HG02852 (cell line): Measurements from ENCODE around the gene ITGA11.

Experiments used
- ATAC-seq: cut with Tn5 transposase; IDR thresholded peaks from one replicate; pipeline ENCODE4 v1.9.1; 2021; ENCODE audit warnings: mild to moderate bottlenecking, moderate library complexity; ENCODE audit not compliant: unreplicated experiment

Gene ITGA11

DNA sequence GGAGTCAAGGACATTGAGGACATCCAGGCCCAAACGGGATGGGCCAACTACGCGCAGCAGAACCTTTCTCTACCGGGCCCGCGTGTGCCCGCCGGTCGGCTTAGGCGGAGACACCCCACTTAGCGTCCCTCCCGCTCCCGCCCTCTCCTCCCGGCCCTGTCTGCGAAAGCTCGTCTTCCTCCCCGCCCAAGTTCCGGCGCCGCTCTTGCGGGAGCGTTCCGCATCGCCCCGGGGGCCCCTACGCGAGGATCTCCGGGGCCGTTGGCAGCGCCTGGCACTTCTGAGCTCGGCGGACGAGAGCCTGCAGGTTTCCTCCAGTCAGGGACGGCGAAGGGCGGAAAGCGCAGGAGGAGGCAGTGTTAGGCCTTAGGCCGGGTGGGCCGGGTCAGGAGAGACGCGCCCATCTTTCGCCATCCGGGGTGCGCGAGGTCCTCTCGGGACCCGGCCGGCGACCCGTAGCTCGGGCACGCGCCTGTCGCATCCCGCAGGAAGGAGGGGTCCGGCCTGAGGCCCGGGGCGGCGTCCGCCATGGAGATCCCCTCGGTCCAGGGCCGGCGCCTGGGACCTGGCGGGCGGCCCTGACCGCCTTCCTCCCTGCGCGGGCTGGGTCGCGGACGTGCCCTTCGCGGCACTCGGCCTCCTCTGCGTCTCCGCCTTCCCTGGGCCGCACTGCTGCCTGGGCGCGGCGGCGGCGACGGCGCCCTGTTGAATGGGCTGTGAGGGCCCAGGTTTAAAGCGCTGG, 154.2 kb downstream of the ITGA11 start, which contains the start of gene FEM1B:
TSS of gene FEM1B (plus strand) at position 143 of the 742 bp plus-strand sequence. CDS start 673 bp downstream, outside the sequence.
- peak; percentile 75 for ATAC-seq

DNA sequence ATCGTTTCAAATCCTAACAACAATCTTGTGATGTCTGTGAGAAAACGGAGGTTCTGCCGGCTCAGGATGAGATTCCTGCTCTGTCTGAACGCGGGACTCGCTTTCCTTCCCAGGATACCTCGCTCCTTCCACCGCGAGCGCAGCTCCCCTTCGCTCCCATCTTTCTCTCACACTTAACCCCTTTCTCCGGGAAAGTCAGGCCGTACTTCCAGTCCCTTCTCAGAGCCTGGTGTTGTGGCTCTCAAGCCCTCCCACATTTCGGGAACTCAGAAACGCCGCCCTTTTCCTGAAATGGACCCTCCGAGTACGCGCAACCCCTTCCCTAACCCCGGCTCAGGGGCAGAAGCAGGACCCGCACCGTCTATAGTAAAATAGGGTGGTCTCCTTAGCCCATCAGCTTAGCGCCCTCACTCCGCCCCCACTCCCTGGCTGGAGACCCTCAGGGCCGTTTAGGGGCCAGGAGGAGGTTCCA, 154.8 kb downstream of the ITGA11 start:
- ATAC-seq: peak; percentile 7

DNA sequence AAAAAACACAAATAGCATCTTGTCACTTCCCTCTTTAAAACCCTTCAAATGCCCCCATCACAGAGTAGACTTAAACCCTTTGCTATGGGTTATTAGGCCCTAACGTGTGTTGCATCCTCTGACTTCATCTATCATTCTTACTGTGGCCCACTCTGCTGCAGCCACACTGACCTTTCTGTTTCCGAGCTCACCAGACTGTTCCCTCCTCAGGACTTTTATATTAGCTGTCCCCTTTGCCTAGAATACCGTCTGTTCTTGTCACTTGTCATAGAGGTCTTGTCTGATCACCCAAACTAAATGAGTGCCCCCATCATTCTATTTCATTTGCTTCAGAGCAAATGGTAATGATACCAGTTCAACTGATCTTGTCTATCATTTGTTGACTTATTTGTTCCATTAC, 155.3 kb downstream of the ITGA11 start:
- ATAC-seq: no peak

DNA sequence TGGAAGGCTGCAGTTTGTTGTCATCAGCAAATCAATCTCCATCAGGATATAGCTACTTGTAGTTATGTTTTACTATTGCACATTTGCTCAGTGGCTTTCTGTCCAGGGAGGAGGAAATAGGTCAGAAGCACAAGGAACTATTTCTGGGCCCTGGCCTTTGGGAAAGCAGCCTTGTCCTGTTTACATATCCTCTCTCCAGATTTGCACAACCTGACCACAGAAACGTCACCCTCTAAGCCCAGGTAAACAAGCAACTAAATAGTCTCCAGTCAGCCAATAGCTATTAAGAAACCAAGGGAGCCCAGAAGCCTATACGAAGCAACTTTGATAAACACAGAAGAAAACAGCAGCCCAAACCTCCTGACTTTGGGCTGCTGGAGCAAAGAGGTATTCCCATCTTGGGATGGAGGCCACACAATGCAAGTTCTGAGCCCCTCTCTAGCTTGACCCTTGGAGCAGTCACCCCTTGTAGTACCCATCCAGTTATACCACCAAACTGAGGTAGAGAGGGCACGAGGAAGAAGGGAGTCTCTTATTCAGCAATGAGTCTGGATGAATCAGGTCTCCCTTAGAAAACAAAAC, 156.7 kb downstream of the ITGA11 start:
- no peak for ATAC-seq

DNA sequence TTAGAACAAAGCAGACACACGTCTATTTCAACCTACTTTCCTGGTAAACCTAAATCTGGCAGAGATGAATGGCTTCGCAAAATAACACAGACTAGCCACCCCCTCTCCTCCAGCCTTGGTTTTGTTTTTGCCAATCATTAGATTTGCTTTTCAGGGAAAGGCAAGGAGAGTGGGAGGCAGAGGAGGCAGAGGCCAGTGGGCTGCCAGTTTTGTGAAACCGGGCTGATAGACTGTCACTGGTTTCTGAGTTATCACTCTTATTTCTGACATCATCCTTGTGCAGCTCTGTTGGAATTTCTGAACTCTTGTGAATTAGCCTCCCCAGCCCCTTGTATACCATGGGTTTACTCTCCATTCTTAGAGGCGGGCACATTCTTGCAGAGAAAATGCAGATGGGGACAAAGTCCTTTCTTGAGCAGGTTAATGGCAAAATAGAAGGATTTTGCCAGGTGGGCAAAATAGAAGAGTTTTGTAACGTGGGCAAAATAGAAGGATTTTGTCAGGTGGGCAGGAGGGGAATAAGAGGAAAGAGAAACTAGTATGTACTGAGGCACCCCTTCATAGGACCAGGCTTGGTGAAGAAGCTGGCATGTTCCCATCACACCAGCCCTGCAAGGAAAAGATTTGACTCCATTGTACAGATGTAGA, 157.6 kb downstream of the ITGA11 start:
- no peak for ATAC-seq

DNA sequence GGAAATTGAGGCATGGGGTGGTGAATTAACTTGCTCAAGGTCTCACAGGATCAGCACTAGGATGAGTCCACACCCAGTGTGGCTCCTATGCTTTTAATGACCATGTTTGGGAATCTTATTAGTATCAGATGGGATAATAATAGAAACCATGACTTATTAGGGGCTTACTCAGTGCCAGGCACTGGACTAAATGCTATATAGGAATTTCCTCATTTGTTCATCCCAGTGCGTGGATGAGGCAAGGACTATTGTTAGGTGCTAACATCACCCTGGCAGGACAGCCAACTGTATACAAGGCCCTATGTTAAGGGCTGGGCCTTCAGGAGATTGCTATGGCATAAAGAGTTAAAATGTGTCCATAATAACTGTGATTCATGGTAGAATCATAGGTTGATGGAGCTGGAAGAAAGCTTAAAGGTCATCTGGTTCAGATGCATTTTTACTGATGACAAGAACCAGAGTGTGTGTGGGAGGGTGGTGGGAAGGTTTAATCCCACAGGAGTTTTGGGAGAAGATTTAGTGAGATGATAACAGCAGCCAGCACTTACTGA, 159.2 kb downstream of the ITGA11 start:
- no peak for ATAC-seq

DNA sequence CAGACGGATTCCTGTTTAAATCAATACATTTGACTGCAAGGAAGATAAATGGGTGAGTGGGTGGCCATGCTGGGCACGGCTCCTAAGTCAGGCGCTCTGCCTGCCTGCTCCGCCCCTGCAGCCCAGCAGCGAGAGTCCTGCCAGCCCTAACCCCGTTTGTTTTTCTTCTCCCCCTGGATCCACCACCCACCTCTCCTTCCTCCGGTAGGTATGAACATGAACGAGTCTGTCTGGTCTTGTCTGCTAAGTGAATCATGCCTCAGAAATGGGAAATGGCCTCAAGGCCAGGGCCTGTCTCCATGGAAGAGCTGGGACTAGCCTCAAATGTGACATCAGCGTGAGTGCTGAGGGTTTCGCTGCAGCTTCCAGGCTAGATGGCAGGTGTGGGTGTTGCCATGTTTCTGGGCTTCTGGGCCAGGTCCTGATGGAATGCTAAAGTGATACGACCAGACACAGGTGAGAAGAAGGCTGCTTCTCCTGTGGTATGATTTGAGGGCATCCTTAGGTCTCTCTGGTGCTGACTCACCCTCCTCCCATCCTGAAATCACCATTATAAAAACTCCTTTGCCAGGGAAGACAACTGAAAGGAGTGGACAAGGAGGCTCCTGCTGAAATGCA, 160.0 kb downstream of the ITGA11 start:
- ATAC-seq: no peak

DNA sequence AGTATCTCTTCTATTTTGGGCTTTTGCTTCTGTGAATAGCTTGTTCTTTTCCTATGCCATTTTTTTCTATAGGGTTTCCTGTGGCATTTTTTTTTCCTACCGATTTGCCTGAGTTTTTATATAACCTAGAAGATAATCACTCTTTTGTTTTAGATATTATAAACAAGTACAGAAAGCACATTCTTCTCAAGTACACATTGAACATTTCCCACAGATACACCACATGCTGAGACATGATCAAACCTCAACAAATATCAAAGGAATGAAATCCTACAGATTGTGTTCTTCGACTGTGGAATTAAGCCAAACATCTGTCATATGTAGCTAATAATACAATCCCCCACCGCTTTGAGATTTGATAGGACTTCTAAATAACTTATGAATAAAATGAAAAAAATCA, 163.6 kb downstream of the ITGA11 start:
- ATAC-seq: no peak

DNA sequence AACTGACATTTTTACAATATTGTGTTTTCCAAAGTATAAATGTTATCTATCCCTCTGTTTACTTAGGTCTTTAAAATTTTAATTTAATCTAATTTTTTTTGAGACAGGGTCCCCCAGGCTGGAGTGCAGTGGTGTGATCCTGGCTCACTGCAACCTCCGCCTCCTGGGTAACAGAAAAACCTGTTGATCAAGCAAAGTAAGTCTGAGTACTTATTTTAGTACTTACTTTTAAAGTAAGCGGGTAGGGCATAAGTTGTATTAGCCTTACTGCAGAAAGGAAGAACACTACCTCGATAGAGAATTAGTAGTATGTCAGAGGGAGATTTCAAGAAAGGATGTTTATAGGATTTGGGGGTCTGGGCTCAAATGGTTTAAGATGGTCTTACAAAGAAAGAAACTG, 166.3 kb downstream of the ITGA11 start:
- ATAC-seq: no peak

DNA sequence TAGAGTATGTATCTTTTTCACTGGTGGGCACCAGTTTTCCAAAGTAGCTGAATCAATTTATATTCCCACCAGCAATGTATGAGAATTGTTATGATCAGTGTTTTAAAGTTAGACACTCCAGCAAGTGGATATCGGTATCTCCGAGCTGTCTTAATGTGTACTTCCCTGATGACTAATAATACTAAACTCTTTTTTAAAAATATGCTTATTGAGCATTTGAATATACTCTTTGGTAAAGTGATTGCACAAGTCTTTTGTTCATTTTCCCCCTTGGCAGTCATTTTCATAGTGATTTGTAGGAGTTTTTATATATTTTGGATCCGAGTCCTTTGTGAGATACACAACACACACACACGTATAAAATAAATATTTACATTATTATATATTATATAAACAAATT, 166.9 kb downstream of the ITGA11 start:
- no peak for ATAC-seq

DNA sequence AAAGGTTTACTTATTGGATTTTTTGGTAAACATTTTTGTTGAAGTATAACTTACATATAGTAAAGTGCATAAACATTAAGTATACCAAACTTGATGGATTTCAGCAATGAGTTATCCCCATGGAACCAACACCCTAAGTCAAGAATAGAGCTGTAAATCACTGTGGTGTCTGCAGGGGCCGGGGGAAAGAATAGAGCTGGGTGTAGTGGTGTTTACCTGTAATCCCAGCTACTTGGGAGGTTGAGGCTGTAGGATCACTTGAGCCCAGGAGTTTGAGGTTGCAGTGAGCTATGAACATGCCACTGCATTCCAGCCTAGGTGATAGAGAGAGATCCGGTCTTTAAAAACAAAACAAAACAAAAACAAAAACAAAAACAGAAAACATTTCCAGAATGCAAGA, 167.7 kb downstream of the ITGA11 start:
- ATAC-seq: no peak

DNA sequence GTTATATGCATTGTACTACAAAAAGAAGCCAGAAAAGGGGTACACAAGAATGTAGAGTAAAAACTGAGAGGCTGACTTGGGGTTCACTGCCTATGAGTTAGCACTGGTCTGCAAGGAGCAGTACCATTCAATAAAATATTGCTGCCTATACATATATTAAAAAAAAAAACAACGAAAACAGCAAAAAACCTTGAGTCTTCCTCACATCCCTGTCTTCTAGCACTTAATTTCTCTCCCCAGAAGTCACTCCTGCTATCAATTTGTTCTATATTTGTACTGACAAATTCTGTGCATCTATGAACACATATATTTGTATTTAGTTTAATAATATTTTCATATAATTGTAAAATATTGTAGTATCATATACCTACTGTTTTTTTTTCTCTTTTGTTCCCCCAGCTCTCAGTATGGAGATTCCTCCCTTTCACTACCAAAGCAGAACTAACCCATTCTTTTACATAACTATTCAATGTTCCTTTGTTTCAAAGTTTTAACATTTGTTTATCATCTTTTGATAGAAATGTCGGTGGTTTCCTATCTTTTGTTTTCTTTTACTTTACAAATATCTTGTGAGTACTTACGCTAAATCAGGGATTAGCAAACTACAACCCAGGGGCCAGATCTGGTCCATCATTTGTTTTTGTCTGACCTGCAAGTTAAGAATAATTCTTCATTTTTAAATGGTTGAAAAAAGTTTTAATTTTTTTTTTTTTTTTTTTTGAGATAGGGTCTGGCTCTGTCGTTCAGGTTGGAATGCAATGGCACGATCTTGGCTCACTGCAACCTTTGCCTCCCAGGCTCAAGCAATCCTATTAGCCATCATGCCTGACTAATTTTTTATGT, 169.2 kb downstream of the ITGA11 start:
- ATAC-seq: no peak

DNA sequence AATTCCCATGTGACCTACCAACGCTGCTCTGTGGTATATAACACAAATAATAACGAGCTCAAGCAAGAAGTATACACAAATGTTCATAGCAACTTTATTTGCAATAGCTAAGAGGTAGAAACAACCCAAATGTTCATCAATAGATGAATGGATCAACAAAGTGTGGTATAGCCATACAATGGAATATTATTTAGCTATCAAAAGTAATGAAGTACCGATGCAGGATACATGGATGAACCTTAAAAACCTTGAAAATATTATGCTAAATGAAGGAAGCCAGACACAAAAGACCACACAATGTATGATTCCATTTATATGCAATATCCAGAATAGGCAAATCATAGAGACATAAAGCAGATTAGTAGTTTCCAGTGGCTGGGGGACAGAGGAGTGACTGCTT, 170.0 kb downstream of the ITGA11 start:
- no peak for ATAC-seq

DNA sequence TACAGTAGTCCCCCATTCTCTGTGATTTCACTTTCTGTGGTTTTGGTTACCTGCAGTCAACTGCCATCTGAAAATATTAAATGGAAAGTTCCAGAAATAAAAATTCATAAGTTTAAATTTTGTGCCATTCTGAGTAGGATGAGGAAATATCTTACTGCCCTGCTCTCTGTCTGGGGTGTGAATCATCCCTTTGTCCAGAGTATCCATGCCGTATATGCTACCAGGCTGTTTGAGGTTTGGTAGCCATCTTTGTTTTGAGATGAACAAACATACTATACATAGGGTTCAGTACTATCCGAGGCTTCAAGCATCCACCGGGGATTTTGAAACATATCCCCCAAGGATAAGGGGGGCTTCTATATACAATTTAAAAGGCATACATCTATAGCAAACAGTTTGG, 170.7 kb downstream of the ITGA11 start:
- no peak for ATAC-seq

DNA sequence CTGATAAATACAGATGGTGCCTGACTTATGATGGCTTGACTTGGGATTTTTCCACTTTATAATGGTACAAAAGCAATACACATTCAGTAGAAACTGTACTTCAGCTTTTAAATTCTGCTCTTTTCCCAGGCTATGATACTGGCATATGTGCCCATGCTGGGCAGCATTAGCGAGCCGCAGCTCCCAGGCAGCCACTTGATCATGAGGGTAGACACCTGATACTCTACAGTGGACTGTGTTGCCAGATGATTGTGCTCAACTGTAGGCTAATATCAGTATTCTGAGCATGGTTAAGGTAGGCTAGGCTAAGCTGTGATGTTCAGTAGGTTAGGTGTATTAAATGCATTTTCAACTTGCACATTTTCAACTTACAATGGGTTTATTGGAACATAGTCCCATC, 172.1 kb downstream of the ITGA11 start:
- ATAC-seq: no peak

DNA sequence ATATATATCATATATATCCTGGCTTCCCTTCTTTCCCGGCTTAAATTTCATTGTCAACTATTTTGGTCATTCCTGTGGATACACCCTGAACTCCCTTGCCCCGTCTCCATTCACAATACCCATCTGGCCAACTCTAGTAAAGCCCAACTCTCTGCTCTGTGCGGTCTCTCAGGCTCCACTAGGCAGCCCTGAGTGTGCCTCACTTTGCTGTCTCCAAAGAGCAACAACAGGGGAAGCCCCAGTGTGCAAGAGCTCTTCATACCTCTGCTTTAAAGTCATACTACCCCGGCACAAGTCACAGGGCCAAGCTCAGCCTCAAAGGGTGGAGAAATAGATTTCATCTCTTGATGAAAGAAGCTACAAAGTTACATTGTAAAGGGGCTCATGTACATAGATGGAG, 173.3 kb downstream of the ITGA11 start:
- ATAC-seq: no peak

DNA sequence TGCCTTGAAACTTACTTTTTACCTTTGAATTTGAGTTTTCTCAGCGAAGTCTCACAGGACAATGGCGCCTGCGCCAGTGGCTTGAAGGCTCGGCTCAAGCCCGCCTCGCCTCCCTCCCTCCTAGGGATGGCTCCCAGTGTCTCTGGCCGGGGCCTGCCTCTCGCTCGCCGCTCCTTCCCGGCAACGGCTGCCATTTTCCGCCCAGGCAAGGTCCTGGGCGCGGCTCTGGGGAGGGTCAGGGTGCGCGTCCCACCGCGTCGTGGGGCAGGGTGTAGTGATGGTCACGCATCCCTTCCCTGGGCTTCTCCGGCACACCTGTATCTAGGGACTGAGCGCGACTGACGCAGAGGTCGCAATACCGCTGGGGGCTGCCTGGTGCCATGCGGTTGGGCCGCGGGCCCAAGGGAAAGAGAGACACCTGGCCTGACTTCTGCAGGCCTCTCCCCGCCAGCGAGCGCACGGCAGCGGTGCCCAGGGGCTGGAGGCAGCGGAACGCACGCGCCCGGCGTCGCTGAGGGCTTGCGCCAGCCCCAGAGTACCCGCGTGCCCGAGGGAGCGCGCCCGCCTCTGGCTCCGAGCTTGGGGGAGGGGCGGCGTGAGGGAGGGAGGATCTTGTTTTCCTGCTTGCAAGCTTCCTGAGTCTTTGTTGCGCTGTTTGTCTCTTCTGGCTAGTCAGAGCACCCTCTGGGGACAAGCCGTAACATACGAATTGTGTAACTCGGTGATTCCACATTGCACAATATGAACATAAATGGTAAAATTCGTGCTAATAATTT, 175.1 kb downstream of the ITGA11 start:
- ATAC-seq: no peak

DNA sequence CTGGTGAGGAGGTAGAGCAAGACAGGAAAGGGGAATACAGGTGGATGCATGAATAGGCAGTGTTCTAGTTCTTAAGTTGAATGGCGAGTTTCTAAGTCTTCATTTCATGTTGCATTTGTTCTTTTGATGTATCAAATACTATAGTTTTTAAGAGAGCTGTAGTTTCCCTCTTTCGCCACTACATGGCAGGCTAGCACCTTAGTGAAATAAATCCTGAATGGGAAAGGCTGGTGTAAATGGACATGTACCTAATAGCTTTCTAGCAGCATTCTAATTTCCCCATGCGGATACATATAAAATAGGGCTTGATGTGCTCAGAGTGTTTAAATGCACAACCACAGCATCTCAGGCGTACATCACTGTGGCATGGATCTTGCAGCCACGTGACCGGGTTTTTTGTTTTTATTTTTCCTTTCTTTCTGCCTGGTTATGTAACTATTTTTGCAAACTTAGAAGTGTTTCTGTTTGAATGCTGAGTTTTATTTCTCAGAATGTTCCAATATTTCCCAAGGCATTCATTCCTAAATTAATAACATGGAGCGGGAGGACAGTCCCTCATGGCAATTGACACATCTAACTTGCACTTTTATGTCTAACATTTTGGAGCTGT, 178.9 kb downstream of the ITGA11 start:
- ATAC-seq: no peak

DNA sequence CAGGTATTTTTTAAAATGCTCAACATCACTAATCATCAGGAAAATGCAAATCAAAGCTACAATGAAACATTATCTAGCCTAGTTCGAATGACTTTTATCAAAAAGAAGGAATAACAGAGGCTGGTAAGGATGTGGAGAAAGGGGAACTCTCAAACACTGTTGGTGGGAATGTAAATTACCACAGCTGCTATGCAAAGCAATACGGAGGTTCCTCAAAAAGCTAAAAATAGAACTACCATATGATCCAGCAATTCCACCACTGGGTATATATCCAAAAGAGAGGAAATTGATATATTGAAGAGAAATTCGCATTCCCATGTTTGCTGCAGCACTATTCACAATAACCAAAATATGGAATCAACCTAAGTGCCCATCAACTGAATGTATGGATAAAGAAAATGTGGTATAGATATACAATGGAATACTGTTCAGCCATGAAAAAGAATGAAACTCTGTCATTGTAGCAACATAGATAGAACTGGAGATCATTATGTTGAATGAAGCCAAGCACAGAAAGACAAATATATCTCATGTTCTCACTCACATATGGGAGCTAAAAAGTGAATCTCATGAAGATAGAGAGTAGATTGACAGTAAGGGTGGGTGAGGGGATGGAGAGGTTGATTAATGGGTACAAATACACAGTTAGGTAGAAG, 182.8 kb downstream of the ITGA11 start:
- no peak for ATAC-seq
